AG09319 (cell line): Measurements from ENCODE around the gene MLN.
A peak's percentile ranks its signal among the peaks of the same experiment; 100 is the strongest.

Experiments used
- DNase-seq: peaks from one replicate; pipeline ENCODE4 v3.0.0-alpha.2; 2010; ENCODE audit warnings: low read depth; ENCODE audit errors: extremely low read depth
- CTCF ChIP-seq: IDR thresholded peaks from 2 replicates; pipeline ENCODE4 v1.5.1; 2011; ENCODE audit warnings: low read depth, mild to moderate bottlenecking, inconsistent platforms, low read length, moderate library complexity

The MLN gene

GRCh38 chr6:33840048-33840926 is 36.5 kb upstream of the MLN start:
- peak; percentile 84 for DNase-seq
- TF ChIP-seq CTCF, result no peak

DNA sequence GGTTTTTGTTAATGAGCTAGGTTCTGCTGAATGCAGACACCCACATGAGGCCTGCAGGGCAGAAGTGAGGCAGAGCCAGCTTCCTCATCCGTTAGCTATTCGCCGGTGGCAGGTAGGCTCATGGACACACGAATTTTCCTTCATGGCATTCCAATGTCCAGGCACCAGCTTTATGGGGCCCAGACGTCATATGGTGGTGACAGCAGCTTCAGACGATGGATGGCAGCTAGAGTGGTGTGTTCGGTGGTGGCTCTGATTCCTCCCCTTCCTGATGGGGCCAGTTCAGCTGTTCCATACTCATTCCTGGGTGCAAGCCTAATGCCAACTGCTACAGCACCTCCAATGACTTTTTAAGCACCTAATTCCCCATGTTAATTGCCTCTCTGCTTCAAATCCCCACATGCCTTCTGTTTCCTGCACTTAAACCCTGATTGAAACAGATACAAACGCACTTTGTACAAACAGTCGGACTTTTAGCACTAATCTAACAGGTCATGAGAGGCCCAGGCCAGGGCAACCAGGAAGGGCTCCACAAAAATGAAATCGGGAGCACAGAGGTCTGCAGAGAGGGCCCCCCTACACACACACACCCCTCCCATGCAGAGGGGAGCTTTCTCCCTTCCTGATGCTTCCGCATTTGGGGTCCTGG is 35.7 kb upstream of the MLN start:
- no peak for TF ChIP-seq CTCF
- DNase-seq, result no peak

GRCh38 chr6:33838983-33839382 is 35.2 kb upstream of the MLN start:
- no peak for DNase-seq
- no peak for TF ChIP-seq CTCF

DNA sequence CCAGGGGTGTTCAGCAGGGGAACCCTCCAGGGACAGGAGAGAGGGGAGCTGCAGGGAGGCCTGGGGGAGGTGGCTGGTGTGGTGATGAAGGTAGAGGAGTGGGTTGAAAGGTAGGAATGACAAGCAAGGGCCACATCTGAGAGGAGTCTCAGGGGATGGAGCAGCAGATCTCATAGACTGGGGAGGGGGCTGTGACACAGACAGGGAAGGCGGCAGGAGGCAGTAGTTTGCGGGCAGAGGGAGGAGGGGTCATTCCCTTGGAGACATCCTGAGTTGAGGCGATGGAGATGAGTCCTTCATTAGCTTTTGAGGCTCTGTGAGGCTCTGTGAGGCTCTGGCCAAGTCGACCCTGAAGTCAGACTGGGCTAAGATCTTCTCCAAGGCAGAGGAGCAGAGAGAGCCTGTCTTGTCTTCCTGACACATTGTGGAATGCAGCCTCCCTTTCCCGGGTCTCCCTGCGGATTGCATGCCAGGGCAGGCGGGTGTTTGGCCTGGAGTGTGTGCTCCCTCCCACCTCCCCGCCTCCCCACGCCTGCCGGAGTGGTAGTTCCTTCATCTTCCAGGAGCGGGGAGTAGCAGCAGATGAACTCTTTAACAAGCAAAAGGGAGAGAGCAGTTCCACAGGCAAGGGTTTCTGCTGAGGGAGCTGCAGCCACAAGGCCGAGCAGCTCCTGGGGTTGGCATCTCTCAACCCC is 34.3 kb upstream of the MLN start:
- DNase-seq, result no peak
- no peak for TF ChIP-seq CTCF

- no peak for DNase-seq
- no peak for TF ChIP-seq CTCF
These were observed 33.1 kb upstream of the MLN start for GRCh38 chr6:33836806-33837469.

GRCh38 chr6:33834401-33835392 is 30.9 kb upstream of the MLN start:
- no peak for DNase-seq
- TF ChIP-seq CTCF, result no peak
